ENCODE measurements around the gene JAK1. TPM values are rescaled to one million over a fixed set of nuclear protein-coding genes. Genes with fewer than 3 reads are reported as not detected.

JAK1 gene
- total RNA-seq, 3 donors from 2014 or later (not counting 1 experiment from before 2014, with no cell fraction given) = 507 to 626 (median 526) TPM

GRCh38 chr1:64983110-64983509, 16.8 kb upstream of the JAK1 start:
- Mint-ChIP-seq H3K4me1 (peaks cover 8 to 19% of the 10 kb centered on the region in 2 donors), H3K27ac (no peak overlapping the region), H3K27me3 (ENCODE audit: low read depth in 2 of 2) (no peaks in the 10 kb centered on the region), H3K4me3 (no peak overlapping the region), H3K36me3 (no peaks in the 10 kb centered on the region), H3K9me3 (no peaks in the 10 kb centered on the region)
- ATAC-seq (no peak), DNase-seq (no peak)
- Histone ChIP-seq H3K27ac (ENCODE audit: low read length) (no peak overlapping the region), H3K4me3 (ENCODE audit: low read length) (no peak overlapping the region), H3K36me3 (ENCODE audit: control insufficient read depth, insufficient read depth, low read length) (no peaks in the 10 kb centered on the region), H3K4me1 (ENCODE audit: control insufficient read depth, insufficient read depth, low read length) (no peaks in the 10 kb centered on the region), H3K27me3 (ENCODE audit: control insufficient read depth, insufficient read depth, low read length) (no peaks in the 10 kb centered on the region), H3K9me3 (ENCODE audit: control insufficient read depth, insufficient read depth, low read length) (no peaks in the 10 kb centered on the region)
- WGBS (ENCODE audit: insufficient coverage) = 95% methylated on average over 5 of the region's 5 CpGs
- intact Hi-C loops (cut with micrococcal nuclease) = no loop called here
- TF ChIP-seq, protein P1, sequence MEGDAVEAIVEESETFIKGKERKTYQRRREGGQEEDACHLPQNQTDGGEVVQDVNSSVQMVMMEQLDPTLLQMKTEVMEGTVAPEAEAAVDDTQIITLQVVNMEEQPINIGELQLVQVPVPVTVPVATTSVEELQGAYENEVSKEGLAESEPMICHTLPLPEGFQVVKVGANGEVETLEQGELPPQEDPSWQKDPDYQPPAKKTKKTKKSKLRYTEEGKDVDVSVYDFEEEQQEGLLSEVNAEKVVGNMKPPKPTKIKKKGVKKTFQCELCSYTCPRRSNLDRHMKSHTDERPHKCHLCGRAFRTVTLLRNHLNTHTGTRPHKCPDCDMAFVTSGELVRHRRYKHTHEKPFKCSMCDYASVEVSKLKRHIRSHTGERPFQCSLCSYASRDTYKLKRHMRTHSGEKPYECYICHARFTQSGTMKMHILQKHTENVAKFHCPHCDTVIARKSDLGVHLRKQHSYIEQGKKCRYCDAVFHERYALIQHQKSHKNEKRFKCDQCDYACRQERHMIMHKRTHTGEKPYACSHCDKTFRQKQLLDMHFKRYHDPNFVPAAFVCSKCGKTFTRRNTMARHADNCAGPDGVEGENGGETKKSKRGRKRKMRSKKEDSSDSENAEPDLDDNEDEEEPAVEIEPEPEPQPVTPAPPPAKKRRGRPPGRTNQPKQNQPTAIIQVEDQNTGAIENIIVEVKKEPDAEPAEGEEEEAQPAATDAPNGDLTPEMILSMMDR (IDR thresholded peaks at IDR 0.05) = no peak

DNA sequence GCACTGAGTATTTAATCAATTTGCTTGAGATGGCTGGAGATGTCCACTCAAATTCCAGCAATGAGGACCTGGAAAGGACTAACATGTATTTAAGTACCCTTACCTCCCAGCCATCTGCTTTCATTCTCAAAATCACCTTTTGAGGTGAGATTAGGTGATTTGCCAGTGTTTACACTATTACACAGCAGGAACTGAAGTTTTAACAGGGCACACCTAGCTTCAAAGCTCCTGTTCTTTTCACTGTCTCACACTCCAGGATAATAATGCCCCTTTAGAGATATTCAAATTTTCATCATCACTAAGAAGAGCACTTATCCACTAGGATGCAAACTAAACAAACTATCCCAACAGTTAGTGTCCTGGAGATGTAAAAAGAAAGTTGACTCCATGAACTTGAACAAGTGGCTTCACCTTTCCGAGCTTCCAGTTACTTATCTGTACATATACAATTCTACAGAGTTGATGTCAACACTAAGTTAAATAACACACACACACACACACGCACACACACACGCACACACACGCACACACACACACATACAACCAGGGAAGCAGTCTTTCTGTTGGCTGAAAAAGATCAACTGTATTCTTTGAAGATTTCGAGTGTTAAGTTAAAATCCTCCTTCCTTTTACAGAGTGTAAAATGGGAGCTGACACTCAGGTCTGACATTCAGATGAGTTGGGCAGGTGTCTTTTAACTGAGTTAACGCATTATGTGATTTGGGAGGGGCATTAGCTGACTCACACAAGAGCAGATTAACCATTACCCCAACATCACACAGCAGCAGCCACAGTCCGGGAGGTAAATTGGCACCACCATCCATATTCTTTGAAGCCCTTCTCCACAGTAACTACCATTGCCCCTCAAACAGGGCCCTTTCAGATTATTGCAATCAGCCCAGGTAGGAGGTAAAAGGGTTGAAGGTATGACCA, 15.5 kb upstream of the JAK1 start:
- Mint-ChIP-seq H3K27me3 (ENCODE audit: low read depth in 2 of 2) (no peaks in the 10 kb centered on the region), H3K4me1 (peaks cover 8 to 14% of the 10 kb centered on the region in 2 donors), H3K27ac (peak overlapping the region in 1 of 2 donors; percentile 71), H3K36me3 (no peaks in the 10 kb centered on the region), H3K4me3 (no peak overlapping the region), H3K9me3 (no peaks in the 10 kb centered on the region)
- TF ChIP-seq, protein P1 (IDR thresholded peaks at IDR 0.05) = no peak
- H3K4me3 ChIP-seq (ENCODE audit: low read length) = no peak overlapping the region
- no peaks in the 10 kb centered on the region for H3K9me3 ChIP-seq (ENCODE audit: control insufficient read depth, insufficient read depth, low read length)
- no peaks in the 10 kb centered on the region for H3K36me3 ChIP-seq (ENCODE audit: control insufficient read depth, insufficient read depth, low read length)
- intact Hi-C loops (cut with micrococcal nuclease) = no loop called here
- no peaks in the 10 kb centered on the region for H3K27me3 ChIP-seq (ENCODE audit: control insufficient read depth, insufficient read depth, low read length)
- 97% methylated on average over 3 of the region's 7 CpGs for WGBS (ENCODE audit: insufficient coverage)
- ATAC-seq (no peak), DNase-seq (no peak)
- no peak overlapping the region for H3K27ac ChIP-seq (ENCODE audit: low read length)
- H3K4me1 ChIP-seq (ENCODE audit: control insufficient read depth, insufficient read depth, low read length) = no peaks in the 10 kb centered on the region

- H3K27me3 Mint-ChIP-seq (ENCODE audit: low read depth in 2 of 2) = no peaks in the 10 kb centered on the region
- H3K27me3 ChIP-seq (ENCODE audit: control insufficient read depth, insufficient read depth, low read length) = no peaks in the 10 kb centered on the region
- DNase-seq = no peak
- 77% methylated on average over 6 of the region's 8 CpGs for WGBS (ENCODE audit: insufficient coverage)
- H3K4me3 ChIP-seq (ENCODE audit: low read length) = no peak overlapping the region
- no peaks in the 10 kb centered on the region for H3K36me3 ChIP-seq (ENCODE audit: control insufficient read depth, insufficient read depth, low read length)
- peaks cover 8 to 14% of the 10 kb centered on the region in 2 donors for H3K4me1 Mint-ChIP-seq
- H3K9me3 ChIP-seq (ENCODE audit: control insufficient read depth, insufficient read depth, low read length) = no peaks in the 10 kb centered on the region
- no peaks in the 10 kb centered on the region for H3K4me1 ChIP-seq (ENCODE audit: control insufficient read depth, insufficient read depth, low read length)
- no peak overlapping the region for H3K27ac Mint-ChIP-seq
- ATAC-seq = peak in 2 of 3 donors; percentile 31 to 46
- no peaks in the 10 kb centered on the region for H3K9me3 Mint-ChIP-seq
- intact Hi-C loops (cut with micrococcal nuclease) = no loop called here
- no peak overlapping the region for H3K27ac ChIP-seq (ENCODE audit: low read length)
- no peaks in the 10 kb centered on the region for H3K36me3 Mint-ChIP-seq
- TF ChIP-seq, protein P1 (IDR thresholded peaks at IDR 0.05) = no peak
- H3K4me3 Mint-ChIP-seq = no peak overlapping the region
These were observed 14.6 kb upstream of the JAK1 start for GRCh38 chr1:64980745-64981600.
